Esophagus squamous epithelium (tissue), 4 donors: Measurements from ENCODE around the gene ITGA6.

ENCODE experiments used
- POLR2A ChIP-seq, 4 donors: fragments of 450-650 bp; IDR thresholded peaks; one replicate each; pipeline ENCODE4 v1.6.1; 2017; ENCODE audit warnings: antibody characterized with exemption in 4 of 4, mild to moderate bottlenecking in 4 of 4, moderate library complexity in 3 of 4
- TF ChIP-seq, protein P1 (sequence below), 6 experiments: fragments of 450-650 bp in 4 of 6; fragments of 200-600 bp in 2 of 6; sonication (generic) in 2 of 6; IDR thresholded peaks; one replicate each; pipeline ENCODE4 v1.5.1; 2016 to 2019; ENCODE audit warnings: antibody characterized with exemption in 6 of 6, mild to moderate bottlenecking in 4 of 6, moderate library complexity in 4 of 6

DNA sequence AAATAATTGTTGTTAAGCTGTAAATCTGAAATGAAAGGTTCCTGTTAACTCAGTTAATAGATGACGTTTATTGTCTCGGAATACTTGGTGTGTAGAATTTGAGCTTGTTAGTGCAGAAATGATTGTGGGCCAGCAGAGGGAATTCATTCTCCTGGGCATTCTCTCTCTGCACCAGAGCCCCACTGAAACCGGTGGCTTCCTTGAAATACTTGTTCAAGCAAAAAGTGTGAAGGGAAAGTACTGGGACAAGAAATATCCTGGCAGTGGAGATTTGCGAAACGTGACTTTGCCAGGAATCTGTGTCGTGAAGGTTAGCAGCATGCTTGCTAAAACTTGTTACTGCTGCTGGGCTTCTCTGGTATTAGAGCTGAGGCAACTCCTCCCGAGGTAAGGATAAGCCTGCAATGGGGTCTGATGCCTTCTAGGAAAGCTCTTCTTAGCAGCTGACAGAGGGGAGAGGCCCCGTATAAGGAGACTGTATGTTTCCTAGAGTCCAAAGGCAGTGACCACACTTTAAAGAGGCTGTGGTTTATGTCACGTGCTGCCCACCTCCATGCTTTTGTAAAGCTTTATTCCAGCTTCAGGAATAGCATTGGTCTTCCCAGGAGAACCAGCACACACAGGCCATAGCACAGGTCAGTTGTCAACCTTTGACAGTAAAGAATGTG, 2.0 kb downstream of the ITGA6 start:
- TF ChIP-seq, protein P1, sequence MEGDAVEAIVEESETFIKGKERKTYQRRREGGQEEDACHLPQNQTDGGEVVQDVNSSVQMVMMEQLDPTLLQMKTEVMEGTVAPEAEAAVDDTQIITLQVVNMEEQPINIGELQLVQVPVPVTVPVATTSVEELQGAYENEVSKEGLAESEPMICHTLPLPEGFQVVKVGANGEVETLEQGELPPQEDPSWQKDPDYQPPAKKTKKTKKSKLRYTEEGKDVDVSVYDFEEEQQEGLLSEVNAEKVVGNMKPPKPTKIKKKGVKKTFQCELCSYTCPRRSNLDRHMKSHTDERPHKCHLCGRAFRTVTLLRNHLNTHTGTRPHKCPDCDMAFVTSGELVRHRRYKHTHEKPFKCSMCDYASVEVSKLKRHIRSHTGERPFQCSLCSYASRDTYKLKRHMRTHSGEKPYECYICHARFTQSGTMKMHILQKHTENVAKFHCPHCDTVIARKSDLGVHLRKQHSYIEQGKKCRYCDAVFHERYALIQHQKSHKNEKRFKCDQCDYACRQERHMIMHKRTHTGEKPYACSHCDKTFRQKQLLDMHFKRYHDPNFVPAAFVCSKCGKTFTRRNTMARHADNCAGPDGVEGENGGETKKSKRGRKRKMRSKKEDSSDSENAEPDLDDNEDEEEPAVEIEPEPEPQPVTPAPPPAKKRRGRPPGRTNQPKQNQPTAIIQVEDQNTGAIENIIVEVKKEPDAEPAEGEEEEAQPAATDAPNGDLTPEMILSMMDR (IDR thresholded peaks at IDR 0.05): peak in 2 of 6 experiments; percentile 11 to 18
- TF ChIP-seq POLR2A (IDR thresholded peaks at IDR 0.05): no peak
